ENCODE measurements around the gene KDM5B. TPM values are rescaled to one million over a fixed set of nuclear protein-coding genes. Genes with fewer than 3 reads are reported as not detected.
A peak's percentile ranks its signal among the peaks of the same experiment; 100 is the strongest.

KDM5B gene
- total RNA-seq, 1 donor from 2014 or later, result 67.4 TPM

GRCh38 chr1:202711949-202712635, 96.1 kb downstream of the KDM5B start:
- no peak for ATAC-seq

- no peak for ATAC-seq
Observed at GRCh38 chr1:202710070-202711045, 97.9 kb downstream of the KDM5B start, which contains the start of gene SYT2. Gene SYT2 (minus strand): TSS chr1:202710454. CDS start chr1:202605772, 104,682 bp downstream.

GRCh38 chr1:202709276-202710041, 98.8 kb downstream of the KDM5B start:
- ATAC-seq, result no peak

GRCh38 chr1:202708456-202709275, 99.6 kb downstream of the KDM5B start:
- ATAC-seq, result no peak

GRCh38 chr1:202706851-202707250, 101.4 kb downstream of the KDM5B start:
- no peak for ATAC-seq

- ATAC-seq, result no peak
Observed at GRCh38 chr1:202704601-202705000, 103.6 kb downstream of the KDM5B start.

- ATAC-seq, result no peak
Observed at GRCh38 chr1:202703191-202703590, 105.0 kb downstream of the KDM5B start.

GRCh38 chr1:202702088-202702487, 106.1 kb downstream of the KDM5B start:
- no peak for ATAC-seq

GRCh38 chr1:202701200-202701599, 107.0 kb downstream of the KDM5B start:
- ATAC-seq, result no peak

- no peak for ATAC-seq
Observed at GRCh38 chr1:202700061-202700460, 108.2 kb downstream of the KDM5B start.

GRCh38 chr1:202698276-202698675, 109.9 kb downstream of the KDM5B start:
- ATAC-seq, result no peak

- ATAC-seq, result no peak
Observed at GRCh38 chr1:202697038-202697437, 111.2 kb downstream of the KDM5B start.

- ATAC-seq, result no peak
Observed at GRCh38 chr1:202694314-202694713, 113.9 kb downstream of the KDM5B start.

GRCh38 chr1:202692959-202693555, 115.2 kb downstream of the KDM5B start:
- ATAC-seq, result peak; percentile 80

- no peak for ATAC-seq
Observed at GRCh38 chr1:202691816-202692215, 116.4 kb downstream of the KDM5B start.

GRCh38 chr1:202689493-202690342, 118.5 kb downstream of the KDM5B start:
- no peak for ATAC-seq

GRCh38 chr1:202689082-202689481, 119.1 kb downstream of the KDM5B start:
- ATAC-seq, result no peak

- no peak for ATAC-seq
Observed at GRCh38 chr1:202688401-202688800, 119.8 kb downstream of the KDM5B start.

GRCh38 chr1:202687798-202688197, 120.4 kb downstream of the KDM5B start:
- no peak for ATAC-seq

- ATAC-seq, result no peak
Observed at GRCh38 chr1:202687370-202687769, 120.9 kb downstream of the KDM5B start.

All from esophagus mucosa (tissue), 1 donor.